HEK293T (cell line): ENCODE data around the gene TMEM218.

ENCODE experiments used
- CTCF ChIA-PET: fragments of 350-600 bp; formaldehyde crosslinking; extraction: SDS; loops from one replicate; lab custom pipeline; 2021; ENCODE audit warnings: antibody characterized with exemption, inconsistent platforms; lab: Yijun Ruan, JAX
- POLR2A ChIA-PET: fragments of 350-600 bp; formaldehyde crosslinking; extraction: SDS; loops from one replicate; lab custom pipeline; 2020; ENCODE audit warnings: antibody characterized with exemption, inconsistent platforms; lab: Yijun Ruan, JAX
- DNase-seq: peaks from one replicate; pipeline ENCODE4 v3.0.0; 2012; ENCODE audit warnings: mixed read lengths; ENCODE audit errors: extremely low spot score
- ARNT ChIP-seq: fragments of 450-650 bp; IDR thresholded peaks from 2 replicates; pipeline ENCODE4 v1.6.1; 2017; ENCODE audit warnings: mild to moderate bottlenecking
- BHLHE40 ChIP-seq: fragments of 450-650 bp; IDR thresholded peaks from 2 replicates; pipeline ENCODE4 v1.6.1; 2016; ENCODE audit warnings: mild to moderate bottlenecking, moderate library complexity, borderline replicate concordance
- CTBP1 ChIP-seq: fragments of 450-650 bp; IDR thresholded peaks from 2 replicates; pipeline ENCODE4 v1.6.1; 2016; ENCODE audit warnings: borderline replicate concordance
- ELF4 ChIP-seq: fragments of 450-650 bp; IDR thresholded peaks from 2 replicates; pipeline ENCODE4 v1.6.1; 2017; ENCODE audit warnings: antibody characterized with exemption
- FOXA1 ChIP-seq: fragments of 450-650 bp; IDR thresholded peaks from 2 replicates; pipeline ENCODE4 v1.6.1; 2016; ENCODE audit warnings: mild to moderate bottlenecking
- FOXK2 ChIP-seq: fragments of 450-650 bp; IDR thresholded peaks from 2 replicates; pipeline ENCODE4 v1.6.1; 2016; ENCODE audit warnings: mild to moderate bottlenecking
- FOXM1 ChIP-seq: fragments of 450-650 bp; IDR thresholded peaks from 2 replicates; pipeline ENCODE4 v1.6.1; 2017; ENCODE audit warnings: mild to moderate bottlenecking, borderline replicate concordance
- HDGF ChIP-seq: fragments of 450-650 bp; IDR thresholded peaks from 2 replicates; pipeline ENCODE4 v1.6.1; 2017; ENCODE audit warnings: antibody characterized with exemption, borderline replicate concordance
- L3MBTL2 ChIP-seq: fragments of 450-650 bp; conservative IDR thresholded peaks from 2 replicates; pipeline ENCODE4 v1.6.1; 2016; ENCODE audit warnings: mild to moderate bottlenecking
- LEF1 ChIP-seq: fragments of 450-650 bp; IDR thresholded peaks from 2 replicates; pipeline ENCODE4 v1.6.1; 2017; ENCODE audit warnings: mild to moderate bottlenecking, borderline replicate concordance
- NFRKB ChIP-seq: fragments of 450-650 bp; IDR thresholded peaks from 2 replicates; pipeline ENCODE4 v1.6.1; 2016; ENCODE audit warnings: mild to moderate bottlenecking, moderate library complexity
- SP1 ChIP-seq: fragments of 450-650 bp; IDR thresholded peaks from 2 replicates; pipeline ENCODE4 v1.6.1; 2017
- SUZ12 ChIP-seq: fragments of 450-650 bp; IDR thresholded peaks from 2 replicates; pipeline ENCODE4 v1.6.1; 2016; ENCODE audit warnings: mild to moderate bottlenecking
- TARDBP ChIP-seq: fragments of 450-650 bp; IDR thresholded peaks from 2 replicates; pipeline ENCODE4 v1.6.1; 2016
- ZNF384 ChIP-seq: fragments of 450-650 bp; IDR thresholded peaks from 2 replicates; pipeline ENCODE4 v1.6.1; 2016
- TF ChIP-seq, protein P1 (sequence below): fragments of 450-650 bp; IDR thresholded peaks from 2 replicates; pipeline ENCODE4 v1.6.1; 2016

The TMEM218 gene

DNA sequence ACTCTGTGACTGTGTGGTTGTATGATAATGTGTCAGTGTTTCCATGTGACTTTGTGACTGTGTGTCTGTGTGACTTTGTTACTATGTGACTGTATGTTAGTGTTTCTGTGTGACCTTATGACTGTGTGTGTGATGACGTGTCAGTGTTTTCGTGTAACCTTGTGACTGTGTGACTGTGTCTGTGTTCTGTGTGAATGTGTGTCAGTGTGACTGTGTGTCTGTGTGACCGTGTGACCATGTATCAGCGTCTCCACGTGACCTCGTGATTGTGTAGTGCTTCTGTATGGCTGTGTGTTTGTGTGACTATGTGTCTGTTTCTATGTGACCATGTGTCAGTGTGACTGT lies 43.6 kb upstream of the TMEM218 start:
- ChIA-PET CTCF (no interaction called here), POLR2A (interaction anchor here (0.9 kb wide), 1 partner anchor 12 kb away, joined by 3 read pairs; no protein-coding TSS in a partner anchor)
- DNase-seq = no peak
- 0 out of 2 replicates have a peak, but pooled peaks have one; percentile 13 for TF ChIP-seq TARDBP
- TF ChIP-seq FOXK2 = no peak

DNA sequence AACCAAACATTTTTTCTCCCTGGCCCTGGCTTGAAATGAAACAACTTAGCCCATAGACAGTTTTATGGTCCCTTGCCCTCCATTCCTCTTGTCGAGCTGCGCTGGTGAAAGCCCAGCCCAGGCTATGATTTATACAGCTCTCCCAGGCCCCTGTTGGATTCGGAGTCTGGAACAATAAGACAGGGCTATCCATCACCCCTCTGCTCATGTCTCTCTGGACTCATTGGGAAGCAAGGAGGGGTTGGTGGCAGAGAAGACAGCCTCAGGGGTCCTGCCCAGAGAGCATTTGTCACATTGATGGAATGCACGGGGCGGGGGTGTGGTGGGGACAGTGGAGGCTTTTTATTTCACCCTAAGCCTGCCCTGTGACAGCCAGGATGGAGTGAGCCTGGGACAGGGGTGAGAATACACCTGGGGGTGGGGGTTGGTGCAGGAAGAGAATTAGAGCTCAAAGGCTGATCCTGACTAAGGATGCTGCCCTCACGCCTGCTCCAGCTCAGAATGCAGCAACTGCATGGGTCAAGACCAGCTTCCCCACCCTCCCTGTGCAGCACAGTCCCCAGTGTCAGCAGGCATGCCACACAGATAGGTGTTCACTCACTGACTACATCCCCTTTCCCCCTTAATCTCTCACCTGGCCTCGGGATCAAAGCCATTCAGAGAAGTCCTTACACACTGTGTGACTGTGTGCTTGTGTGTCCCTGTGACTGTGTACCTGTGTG lies 43.1 kb upstream of the TMEM218 start:
- ChIA-PET POLR2A (interaction anchor here (0.9 to 1.1 kb wide), 2 partner anchors 13 to 43 kb away, joined by 3 to 5 read pairs; partner anchors contain the start of gene TMEM218), CTCF (interaction anchor here (0.5 to 1.2 kb wide), 2 partner anchors 92 to 183 kb away, joined by 3 read pairs; partner anchors contain the start of gene SLC37A2)

DNA sequence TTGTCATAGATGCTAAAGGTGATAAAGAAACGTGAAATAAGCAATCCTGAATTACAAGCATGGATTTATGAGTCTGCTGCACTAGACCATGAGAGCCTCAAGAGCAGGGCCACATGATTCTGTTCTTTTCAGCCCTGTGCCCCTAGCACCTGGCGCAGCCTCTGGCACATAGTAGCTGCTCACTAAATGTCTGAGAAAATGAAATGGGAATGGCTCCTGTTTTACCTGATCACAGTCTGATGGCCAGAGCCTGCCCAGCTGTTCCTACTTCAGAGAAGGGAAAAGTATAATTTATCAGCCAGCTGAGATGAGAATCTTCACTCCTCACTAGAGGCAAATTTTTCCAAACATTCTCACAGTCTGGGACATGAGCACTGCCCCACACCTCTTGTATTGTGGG lies 42.4 kb upstream of the TMEM218 start:
- no peak for DNase-seq
- POLR2A ChIA-PET = interaction anchor here (1.1 kb wide), 1 partner anchor 42 kb away, joined by 5 read pairs; the partner anchor contains the start of gene TMEM218
- CTCF ChIA-PET = interaction anchor here (0.5 to 1.2 kb wide), 2 partner anchors 91 to 183 kb away, joined by 3 read pairs; partner anchors contain the start of gene SLC37A2
- TF ChIP-seq, protein P1, sequence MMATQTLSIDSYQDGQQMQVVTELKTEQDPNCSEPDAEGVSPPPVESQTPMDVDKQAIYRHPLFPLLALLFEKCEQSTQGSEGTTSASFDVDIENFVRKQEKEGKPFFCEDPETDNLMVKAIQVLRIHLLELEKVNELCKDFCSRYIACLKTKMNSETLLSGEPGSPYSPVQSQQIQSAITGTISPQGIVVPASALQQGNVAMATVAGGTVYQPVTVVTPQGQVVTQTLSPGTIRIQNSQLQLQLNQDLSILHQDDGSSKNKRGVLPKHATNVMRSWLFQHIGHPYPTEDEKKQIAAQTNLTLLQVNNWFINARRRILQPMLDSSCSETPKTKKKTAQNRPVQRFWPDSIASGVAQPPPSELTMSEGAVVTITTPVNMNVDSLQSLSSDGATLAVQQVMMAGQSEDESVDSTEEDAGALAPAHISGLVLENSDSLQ = no peak
- no peak for TF ChIP-seq TARDBP
- no peak for TF ChIP-seq FOXA1
- TF ChIP-seq SP1 = no peak
- no peak for TF ChIP-seq L3MBTL2
- no peak for TF ChIP-seq NFRKB
- no peak for TF ChIP-seq FOXK2
- TF ChIP-seq ELF4 = no peak
- TF ChIP-seq FOXM1 = no peak
- TF ChIP-seq HDGF = no peak
- no peak for TF ChIP-seq SUZ12
- no peak for TF ChIP-seq ARNT
- no peak for TF ChIP-seq CTBP1
- no peak for TF ChIP-seq BHLHE40
- TF ChIP-seq LEF1 = no peak
- TF ChIP-seq ZNF384 = no peak

More for the DNA sequence above, 43.1 kb upstream of the TMEM218 start:
- TF ChIP-seq L3MBTL2 (no peak), SUZ12 (no peak), ZNF384 (no peak), CTBP1 (peak; percentile 24; the same call in 1 of the 2 replicates)
- TF ChIP-seq, protein P1 = peak; percentile 94
- no peak for DNase-seq

DNA sequence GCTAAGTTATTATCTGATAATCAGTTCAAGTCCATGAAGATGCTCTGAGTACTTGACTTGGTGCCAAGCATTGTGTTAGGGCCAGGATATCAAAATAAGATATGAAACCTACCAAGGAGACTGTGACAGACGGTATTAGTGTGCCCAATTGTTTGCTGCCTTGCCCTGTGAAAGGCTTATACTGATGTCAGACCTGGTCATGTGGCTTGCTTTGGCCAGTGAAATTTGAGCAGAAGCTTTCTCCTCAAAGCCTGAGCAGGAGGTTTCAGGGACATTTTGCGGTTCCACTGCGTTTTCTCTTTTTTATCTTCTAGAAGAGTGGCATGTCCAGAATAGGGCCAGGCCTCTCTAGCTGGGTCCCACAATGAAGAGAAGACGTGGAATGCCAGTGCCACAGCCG lies 37.3 kb upstream of the TMEM218 start:
- TF ChIP-seq NFRKB (no peak), CTBP1 (no peak), ARNT (no peak), BHLHE40 (no peak), FOXK2 (no peak), HDGF (no peak), LEF1 (no peak), ZNF384 (no peak), L3MBTL2 (no peak)
- DNase-seq = no peak
- ChIA-PET CTCF (interaction anchor here (0.6 to 1.6 kb wide), 2 partner anchors 22 to 24 kb away, joined by 4 to 5 read pairs; no protein-coding TSS in a partner anchor), POLR2A (interaction anchor here (0.9 to 1.1 kb wide), 2 partner anchors 37 to 272 kb away, joined by 3 to 4 read pairs; partner anchors contain the start of gene TMEM218)

DNA sequence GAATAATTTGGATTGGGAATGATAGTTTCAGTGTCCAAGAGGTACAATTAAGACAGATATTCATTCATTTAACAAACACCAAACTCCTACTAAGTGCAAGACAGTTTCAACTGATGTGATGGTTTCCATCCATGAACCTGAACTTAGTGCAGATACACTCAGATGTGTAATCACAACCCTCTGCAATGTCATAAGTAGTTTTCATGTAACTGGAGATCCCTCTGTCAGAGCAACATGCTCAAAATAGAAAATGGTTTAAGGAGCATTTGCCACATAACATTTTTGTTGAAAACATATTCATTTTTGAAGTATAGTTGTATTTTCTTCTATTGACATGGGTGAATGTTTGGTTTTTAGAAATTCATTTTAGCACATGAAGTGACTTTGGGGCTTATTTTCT lies 36.6 kb upstream of the TMEM218 start:
- ChIA-PET CTCF (interaction anchor here (1.6 kb wide), 1 partner anchor 24 kb away, joined by 5 read pairs; no protein-coding TSS in a partner anchor), POLR2A (no interaction called here)
- no peak for DNase-seq
- TF ChIP-seq BHLHE40 = no peak
- no peak for TF ChIP-seq SP1
- no peak for TF ChIP-seq FOXM1
- TF ChIP-seq SUZ12 = no peak
- TF ChIP-seq LEF1 = no peak
- no peak for TF ChIP-seq ELF4
- no peak for TF ChIP-seq CTBP1

DNA sequence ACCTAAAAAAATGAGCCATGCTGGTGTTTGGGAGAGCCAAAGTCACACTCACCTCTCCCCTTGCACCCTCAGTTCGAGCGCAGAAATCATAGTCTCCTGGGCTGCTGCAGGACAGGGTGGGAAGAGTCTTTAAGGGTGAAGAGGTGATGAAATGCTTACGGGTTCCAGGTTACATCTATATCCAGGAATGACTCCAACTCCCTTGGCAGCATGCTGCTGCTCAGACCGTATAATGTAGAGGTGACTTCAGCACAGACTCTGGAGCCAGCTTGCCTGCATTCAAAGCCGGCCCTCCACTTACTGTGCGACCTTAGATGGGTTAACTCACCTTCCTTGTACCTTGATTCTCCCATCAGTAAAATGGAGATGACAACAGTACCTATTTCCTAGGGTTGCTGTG lies 35.9 kb upstream of the TMEM218 start:
- DNase-seq = no peak
- ChIA-PET CTCF (interaction anchor here (1.6 kb wide), 1 partner anchor 23 kb away, joined by 5 read pairs; no protein-coding TSS in a partner anchor), POLR2A (no interaction called here)
- TF ChIP-seq, protein P1 = no peak
- TF ChIP-seq LEF1 = no peak
- no peak for TF ChIP-seq FOXA1
- no peak for TF ChIP-seq BHLHE40
- TF ChIP-seq FOXK2 = no peak
- no peak for TF ChIP-seq ZNF384
- no peak for TF ChIP-seq ELF4
- TF ChIP-seq SUZ12 = no peak
- TF ChIP-seq L3MBTL2 = no peak
- no peak for TF ChIP-seq HDGF
- TF ChIP-seq NFRKB = no peak
- TF ChIP-seq FOXM1 = no peak
- no peak for TF ChIP-seq TARDBP
- no peak for TF ChIP-seq CTBP1
- no peak for TF ChIP-seq ARNT
- no peak for TF ChIP-seq SP1
